Measurements from ENCODE around the gene KDM4C. TPM values are rescaled to one million over a fixed set of nuclear protein-coding genes. Genes with fewer than 3 reads are reported as not detected.

Gene KDM4C
- total RNA-seq, 2 experiments from 2014 or later: 51.5 to 60.3 TPM

DNA sequence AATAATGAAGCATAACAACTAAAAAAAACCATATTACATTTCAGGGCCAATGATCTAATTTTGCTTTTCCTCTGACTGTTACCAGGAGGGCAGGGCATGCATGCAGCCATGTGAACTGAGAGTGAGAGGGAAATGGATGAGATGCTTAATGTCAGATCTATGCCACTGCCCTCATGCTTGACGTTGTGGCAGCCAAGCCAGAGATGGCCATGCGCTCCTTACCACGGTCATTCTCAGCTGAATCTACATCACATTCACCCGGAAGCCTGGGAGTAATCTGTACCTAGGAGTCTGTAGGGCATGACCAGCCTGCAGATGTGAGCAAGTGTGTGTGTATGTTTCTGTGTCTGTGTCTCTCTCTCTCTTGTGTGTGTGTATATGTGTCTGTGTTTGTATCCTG lies 183.7 kb downstream of the KDM4C start:
- H3K9me2 ChIP-seq (ENCODE audit: insufficient read depth, low read length): no peaks in the 10 kb centered on the region
- DNase-seq (ENCODE audit: low spot score): no peak
- no peak overlapping the region for H3K27ac ChIP-seq (ENCODE audit: low read depth, low read length, poor library complexity, severe bottlenecking)
- H3K79me2 ChIP-seq (ENCODE audit: insufficient read depth, low read depth, low read length): no peaks in the 10 kb centered on the region
- H2AFZ ChIP-seq (ENCODE audit: low read length): no peak overlapping the region
- TF ChIP-seq EZH2phosphoT487 (IDR thresholded peaks at IDR 0.05; ENCODE audit: borderline replicate concordance, low read depth, low read length): no peak
- TF ChIP-seq, protein P1, sequence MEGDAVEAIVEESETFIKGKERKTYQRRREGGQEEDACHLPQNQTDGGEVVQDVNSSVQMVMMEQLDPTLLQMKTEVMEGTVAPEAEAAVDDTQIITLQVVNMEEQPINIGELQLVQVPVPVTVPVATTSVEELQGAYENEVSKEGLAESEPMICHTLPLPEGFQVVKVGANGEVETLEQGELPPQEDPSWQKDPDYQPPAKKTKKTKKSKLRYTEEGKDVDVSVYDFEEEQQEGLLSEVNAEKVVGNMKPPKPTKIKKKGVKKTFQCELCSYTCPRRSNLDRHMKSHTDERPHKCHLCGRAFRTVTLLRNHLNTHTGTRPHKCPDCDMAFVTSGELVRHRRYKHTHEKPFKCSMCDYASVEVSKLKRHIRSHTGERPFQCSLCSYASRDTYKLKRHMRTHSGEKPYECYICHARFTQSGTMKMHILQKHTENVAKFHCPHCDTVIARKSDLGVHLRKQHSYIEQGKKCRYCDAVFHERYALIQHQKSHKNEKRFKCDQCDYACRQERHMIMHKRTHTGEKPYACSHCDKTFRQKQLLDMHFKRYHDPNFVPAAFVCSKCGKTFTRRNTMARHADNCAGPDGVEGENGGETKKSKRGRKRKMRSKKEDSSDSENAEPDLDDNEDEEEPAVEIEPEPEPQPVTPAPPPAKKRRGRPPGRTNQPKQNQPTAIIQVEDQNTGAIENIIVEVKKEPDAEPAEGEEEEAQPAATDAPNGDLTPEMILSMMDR (conservative IDR thresholded peaks at IDR 0.05; ENCODE audit: low read length): no peak
- CTCF ChIA-PET (ENCODE audit: unreplicated experiment): no interaction called here
- no peaks in the 10 kb centered on the region for H3K36me3 ChIP-seq (ENCODE audit: insufficient read depth, low read length)
- no peaks in the 10 kb centered on the region for H4K20me1 ChIP-seq (ENCODE audit: insufficient read depth, low read length)
- H3K4me2 ChIP-seq (ENCODE audit: low read length): no peak overlapping the region
- H3K9me3 ChIP-seq (ENCODE audit: low read length): no peaks in the 10 kb centered on the region
- BruUV-seq (replicated peaks): no TSS peak
- intact Hi-C loops (cut with micrococcal nuclease; ENCODE audit: unreplicated experiment): no loop called here
- POLR2A ChIA-PET: no interaction called here
- H3K4me3 ChIP-seq (ENCODE audit: low read depth, low read length, poor library complexity, severe bottlenecking): no peak overlapping the region
- no peaks in the 10 kb centered on the region for H3K4me1 ChIP-seq (ENCODE audit: insufficient read depth, low read length, poor library complexity, severe bottlenecking)

DNA sequence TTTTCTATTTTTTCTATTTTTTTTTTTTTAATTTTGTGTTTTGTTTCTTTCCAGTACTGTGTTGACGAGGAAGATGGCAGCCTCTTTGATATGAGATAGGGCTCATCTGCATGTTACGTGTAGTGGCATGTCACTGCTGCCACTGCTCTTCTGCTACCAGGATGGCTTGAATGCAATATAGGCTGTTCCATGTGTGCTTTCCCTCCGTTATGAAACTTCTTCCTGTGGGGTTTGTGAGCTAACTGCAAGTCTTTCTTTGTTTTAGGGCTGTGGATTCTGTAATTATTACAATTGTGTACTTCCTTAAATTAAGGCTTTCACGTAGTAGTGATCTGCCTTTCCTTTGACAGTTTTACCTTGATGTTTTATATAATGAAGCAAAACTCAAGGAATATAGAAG lies 184.6 kb downstream of the KDM4C start:
- BruUV-seq (replicated peaks): no TSS peak
- ChIA-PET CTCF (ENCODE audit: unreplicated experiment) (no interaction called here), POLR2A (no interaction called here)
- no peak overlapping the region for H3K27ac ChIP-seq (ENCODE audit: low read depth, low read length, poor library complexity, severe bottlenecking)
- no peak overlapping the region for H3K4me2 ChIP-seq (ENCODE audit: low read length)
- no peak for DNase-seq (ENCODE audit: low spot score)
- no peak for TF ChIP-seq EZH2phosphoT487 (IDR thresholded peaks at IDR 0.05; ENCODE audit: borderline replicate concordance, low read depth, low read length)
- TF ChIP-seq, protein P1 (conservative IDR thresholded peaks at IDR 0.05; ENCODE audit: low read length): no peak
- H3K79me2 ChIP-seq (ENCODE audit: insufficient read depth, low read depth, low read length): no peaks in the 10 kb centered on the region
- H3K4me3 ChIP-seq (ENCODE audit: low read depth, low read length, poor library complexity, severe bottlenecking): no peak overlapping the region
- no peaks in the 10 kb centered on the region for H3K36me3 ChIP-seq (ENCODE audit: insufficient read depth, low read length)
- no peak overlapping the region for H2AFZ ChIP-seq (ENCODE audit: low read length)
- intact Hi-C loops (cut with micrococcal nuclease; ENCODE audit: unreplicated experiment): no loop called here
- H3K9me3 ChIP-seq (ENCODE audit: low read length): no peaks in the 10 kb centered on the region
- H3K4me1 ChIP-seq (ENCODE audit: insufficient read depth, low read length, poor library complexity, severe bottlenecking): no peaks in the 10 kb centered on the region
- no peaks in the 10 kb centered on the region for H4K20me1 ChIP-seq (ENCODE audit: insufficient read depth, low read length)
- H3K9me2 ChIP-seq (ENCODE audit: insufficient read depth, low read length): no peaks in the 10 kb centered on the region

DNA sequence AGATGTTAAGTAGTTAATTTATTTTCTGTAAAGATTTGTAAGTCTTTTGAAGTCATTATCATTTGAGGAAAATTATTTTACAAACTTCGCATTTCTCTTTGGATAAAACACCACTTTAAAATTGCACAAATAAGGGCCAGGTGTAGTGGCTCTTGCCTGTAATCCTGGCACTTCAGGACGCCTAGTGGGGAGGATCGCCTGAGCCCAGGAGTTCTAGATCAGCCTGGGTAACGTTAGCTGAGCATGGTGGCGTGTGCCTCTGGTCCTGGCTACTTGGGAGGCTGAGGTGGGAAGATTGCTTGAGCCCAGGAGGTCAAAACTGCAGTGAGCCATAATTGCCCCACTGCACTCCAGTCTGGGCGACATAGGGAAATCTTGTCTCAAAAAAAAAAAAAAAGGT lies 185.5 kb downstream of the KDM4C start:
- TF ChIP-seq, protein P1 (conservative IDR thresholded peaks at IDR 0.05; ENCODE audit: low read length): no peak
- no peak for TF ChIP-seq EZH2phosphoT487 (IDR thresholded peaks at IDR 0.05; ENCODE audit: borderline replicate concordance, low read depth, low read length)
- Histone ChIP-seq H3K4me1 (ENCODE audit: insufficient read depth, low read length, poor library complexity, severe bottlenecking) (no peaks in the 10 kb centered on the region), H2AFZ (ENCODE audit: low read length) (no peak overlapping the region), H3K9me2 (ENCODE audit: insufficient read depth, low read length) (no peaks in the 10 kb centered on the region), H3K4me3 (ENCODE audit: low read depth, low read length, poor library complexity, severe bottlenecking) (no peak overlapping the region), H3K36me3 (ENCODE audit: insufficient read depth, low read length) (no peaks in the 10 kb centered on the region), H3K27ac (ENCODE audit: low read depth, low read length, poor library complexity, severe bottlenecking) (no peak overlapping the region), H3K9me3 (ENCODE audit: low read length) (no peaks in the 10 kb centered on the region), H3K4me2 (ENCODE audit: low read length) (no peak overlapping the region), H4K20me1 (ENCODE audit: insufficient read depth, low read length) (no peaks in the 10 kb centered on the region), H3K79me2 (ENCODE audit: insufficient read depth, low read depth, low read length) (no peaks in the 10 kb centered on the region)
- no TSS peak for BruUV-seq (replicated peaks)
- ChIA-PET CTCF (ENCODE audit: unreplicated experiment) (no interaction called here), POLR2A (no interaction called here)
- no peak for DNase-seq (ENCODE audit: low spot score)
- intact Hi-C loops (cut with micrococcal nuclease; ENCODE audit: unreplicated experiment): no loop called here
